GM08714 (cell line): ENCODE measurements around the gene ZFHX3.
"Not testable (repeated sequence)": the region's sequence is repeated elsewhere in the genome, so short reads cannot be mapped to it uniquely, and the experiment has no call there.

Experiments
- H3K4me3 ChIP-seq: fragments of 200-500 bp; sonication (Bioruptor generic); 2 replicates; pipeline ENCODE4 v1.5.1; 2014; ENCODE audit warnings: mild to moderate bottlenecking, low read length, inconsistent platforms
- ZNF274 ChIP-seq: IDR thresholded peaks from 2 replicates; pipeline ENCODE4 v1.6.1; 2012; ENCODE audit warnings: mild to moderate bottlenecking, low read depth, low read length

ZFHX3 gene

DNA sequence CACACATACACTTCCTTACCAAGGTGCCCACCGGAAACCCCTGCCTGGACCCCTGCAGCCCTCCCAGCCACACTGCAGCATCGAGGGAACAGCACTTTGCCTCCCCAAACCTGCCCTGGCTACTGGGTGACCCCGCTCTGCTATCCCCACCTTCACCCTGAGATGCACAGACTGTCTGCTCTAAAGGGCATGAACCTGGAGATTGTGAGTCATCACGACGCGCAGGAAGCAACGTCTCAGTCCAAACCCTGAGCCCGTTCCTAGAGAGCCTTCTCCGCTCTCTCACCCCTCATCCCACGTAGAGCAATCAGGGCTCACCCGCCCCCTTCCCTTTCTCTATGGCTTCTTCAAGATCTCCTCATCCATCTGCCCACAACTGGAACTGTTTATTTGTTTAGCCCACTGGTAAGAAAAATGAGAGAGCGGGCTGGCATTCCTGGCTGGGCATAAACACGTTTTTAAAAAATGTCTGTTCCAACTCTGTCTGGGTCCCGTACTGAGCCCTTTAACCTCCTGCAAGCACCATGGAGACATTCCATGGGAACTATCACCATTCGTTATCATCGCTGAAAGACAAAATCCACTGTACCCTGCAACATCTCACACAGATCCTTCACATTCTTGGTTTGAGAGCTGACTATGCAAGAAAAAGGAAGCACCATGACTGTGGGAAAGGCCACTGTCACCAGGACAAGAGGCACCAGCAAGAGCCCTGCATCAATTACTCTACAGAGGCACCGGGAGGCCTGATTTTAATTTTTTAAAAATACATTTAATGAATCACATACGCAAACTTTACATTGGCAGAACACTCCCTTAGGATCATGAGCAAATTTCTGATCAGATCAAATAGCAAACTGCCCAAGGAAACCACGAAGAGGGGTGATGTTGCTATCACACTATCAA lies 28.2 kb downstream of the ZFHX3 start:
- no peak overlapping the region for H3K4me3 ChIP-seq
- TF ChIP-seq ZNF274 = no peak

GRCh38 chr16:73018821-73019456 lies 29.0 kb downstream of the ZFHX3 start:
- no peak overlapping the region for H3K4me3 ChIP-seq
- TF ChIP-seq ZNF274 = no peak

DNA sequence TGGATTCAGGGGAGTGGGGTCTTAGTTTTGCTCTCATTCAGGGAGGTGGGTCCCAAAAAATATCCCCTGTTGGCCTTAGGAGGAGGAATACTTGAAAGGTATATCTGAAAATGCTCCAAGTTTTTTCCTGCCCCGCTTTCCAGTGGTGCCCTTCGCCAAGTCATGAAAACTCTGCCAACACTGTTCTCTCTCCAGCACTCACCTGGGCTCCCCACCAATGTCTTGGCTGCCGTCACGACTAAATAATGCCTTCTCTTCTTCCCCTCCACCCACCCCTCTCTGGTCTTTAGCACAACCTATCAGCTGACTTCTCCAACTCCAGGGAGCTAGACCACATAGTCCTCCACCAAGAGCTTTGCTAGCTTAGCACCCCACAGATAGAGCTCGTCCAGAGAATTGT lies 30.6 kb downstream of the ZFHX3 start:
- no peak for TF ChIP-seq ZNF274
- peak overlapping the region; percentile 43; the same call in 1 of the 2 replicates for H3K4me3 ChIP-seq

DNA sequence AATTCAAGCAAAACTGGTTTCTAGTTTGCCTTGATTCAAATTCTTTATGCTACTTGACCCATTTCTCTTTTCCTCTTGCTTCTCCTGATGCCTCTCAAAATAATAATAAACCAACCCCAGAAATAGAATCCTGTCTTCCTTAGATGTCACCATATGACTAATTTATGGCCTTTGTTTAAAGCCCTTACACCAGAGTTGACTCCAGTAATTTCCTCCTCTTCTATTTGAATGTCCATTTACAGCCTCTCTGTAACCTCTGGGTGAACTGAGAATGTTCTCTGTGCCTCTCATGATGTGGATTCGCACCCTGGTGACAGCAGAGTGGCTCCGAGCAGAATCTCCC lies 31.5 kb downstream of the ZFHX3 start:
- TF ChIP-seq ZNF274 = no peak

DNA sequence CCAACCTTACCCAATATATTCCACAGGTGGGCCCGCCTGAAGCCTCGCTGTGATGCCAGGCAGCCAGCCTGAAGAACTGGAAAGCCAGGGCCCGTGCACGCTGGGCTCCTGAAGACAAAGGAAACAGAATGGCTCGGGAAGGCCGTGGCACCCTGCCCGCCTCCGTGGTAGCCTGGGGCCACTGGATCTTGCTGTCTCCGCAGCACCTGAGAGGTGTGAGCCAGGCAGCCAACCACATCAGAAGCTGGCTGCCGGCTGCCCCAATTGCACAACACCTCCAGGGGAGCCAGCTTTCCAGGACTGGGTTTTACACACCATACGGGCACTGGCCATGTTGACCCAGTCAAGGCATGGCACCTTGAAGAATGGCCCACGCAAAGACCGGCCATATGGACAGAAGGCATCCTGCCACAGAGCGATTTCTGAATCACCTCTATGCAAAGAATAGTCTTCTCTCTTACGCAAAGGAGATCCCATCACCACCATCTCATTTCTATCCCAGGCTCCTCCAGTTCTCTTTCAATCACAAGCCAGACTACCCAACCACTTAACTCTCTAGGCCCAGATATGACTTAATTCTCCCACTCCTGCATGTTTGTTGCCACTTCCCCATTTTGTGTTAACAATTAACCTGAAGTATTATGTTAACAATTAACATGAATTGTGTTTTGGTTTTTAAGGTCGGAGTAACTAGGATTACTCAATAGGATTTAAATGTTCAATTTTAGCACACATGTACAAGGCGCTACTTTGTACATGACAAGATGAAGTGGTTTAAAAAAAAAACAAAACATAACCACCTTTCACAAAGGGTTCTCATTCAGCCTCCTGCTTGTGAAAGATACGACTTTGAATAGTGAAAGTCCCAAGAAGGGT lies 32.1 kb downstream of the ZFHX3 start:
- no peak overlapping the region; the same call in 1 of the 2 replicates for H3K4me3 ChIP-seq
- no peak for TF ChIP-seq ZNF274

More for the DNA sequence above, 31.5 kb downstream of the ZFHX3 start:
- H3K4me3 ChIP-seq = peak overlapping the region; percentile 43; the same call in 1 of the 2 replicates

DNA sequence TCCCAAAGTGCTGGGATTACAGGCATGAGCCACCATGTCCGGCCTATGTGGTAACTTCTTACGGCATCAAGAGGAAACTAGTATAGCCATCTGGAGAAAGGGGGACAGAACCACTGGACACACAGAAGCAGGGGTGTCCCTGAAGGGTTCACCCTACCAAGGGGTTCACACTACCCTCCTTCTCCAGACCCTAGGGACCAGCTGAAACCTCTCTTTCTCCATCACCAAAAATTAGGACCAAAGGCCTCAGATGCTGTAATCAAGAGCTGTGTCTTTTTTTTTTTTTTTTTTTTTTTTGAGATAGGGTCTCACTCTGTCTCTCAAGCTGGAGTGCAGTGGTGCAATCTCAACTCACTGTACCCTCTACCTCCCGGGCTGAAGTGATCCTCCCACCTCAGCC lies 33.2 kb downstream of the ZFHX3 start:
- no peak for TF ChIP-seq ZNF274

GRCh38 chr16:73013974-73014373 lies 34.0 kb downstream of the ZFHX3 start:
- no peak overlapping the region for H3K4me3 ChIP-seq
- no peak for TF ChIP-seq ZNF274

More for the DNA sequence above, 33.2 kb downstream of the ZFHX3 start:
- H3K4me3 ChIP-seq = no peak overlapping the region

- H3K4me3 ChIP-seq = no peak overlapping the region
- TF ChIP-seq ZNF274 = no peak
These were observed 35.6 kb downstream of the ZFHX3 start for GRCh38 chr16:73012341-73012740.

DNA sequence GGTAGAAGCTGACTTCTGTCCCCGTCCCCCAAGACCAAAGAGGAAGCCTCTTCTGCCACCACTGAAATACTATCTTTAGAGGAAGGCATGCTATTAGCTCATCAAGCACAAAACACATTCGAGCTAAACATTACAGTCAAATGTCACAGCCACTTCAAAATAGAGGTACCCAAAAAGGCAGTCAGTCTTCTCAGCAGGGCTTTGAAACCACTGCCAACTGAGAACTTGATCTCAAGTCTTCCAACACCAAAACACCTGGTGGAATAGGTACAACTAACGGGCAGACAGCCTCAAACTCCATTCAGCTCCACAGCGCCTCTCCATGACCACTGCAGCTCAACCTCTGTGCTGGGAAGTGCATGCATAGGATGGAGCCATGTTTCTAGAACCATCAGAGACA lies 36.0 kb downstream of the ZFHX3 start:
- no peak for TF ChIP-seq ZNF274

DNA sequence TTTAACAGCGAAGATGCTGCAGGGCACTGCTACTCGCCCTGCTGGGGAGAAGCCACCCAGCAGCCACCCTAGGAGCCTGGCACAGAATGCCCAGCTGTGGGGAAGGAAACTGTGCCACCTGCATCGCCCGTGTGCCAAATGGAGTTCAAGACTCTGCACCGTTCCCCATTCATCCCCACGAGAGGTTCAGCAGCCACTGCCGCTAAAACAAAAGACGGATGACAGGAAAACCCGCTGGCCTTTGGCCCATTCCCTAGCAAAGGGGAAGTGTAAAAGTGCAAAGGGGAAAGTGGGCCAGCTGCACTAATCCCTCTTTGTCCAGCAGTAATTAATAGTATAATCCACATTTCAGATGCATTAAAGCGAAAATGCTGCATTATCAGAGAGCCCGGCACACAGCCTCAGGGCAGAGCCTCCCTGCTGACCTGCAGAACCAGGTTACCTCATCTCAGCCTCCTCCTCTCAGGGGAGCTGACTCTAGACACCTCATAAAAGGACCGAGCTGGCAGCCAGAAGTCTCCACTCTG lies 37.7 kb downstream of the ZFHX3 start:
- H3K4me3 ChIP-seq = no peak overlapping the region
- no peak for TF ChIP-seq ZNF274

More for the DNA sequence above, 36.0 kb downstream of the ZFHX3 start:
- H3K4me3 ChIP-seq = no peak overlapping the region

DNA sequence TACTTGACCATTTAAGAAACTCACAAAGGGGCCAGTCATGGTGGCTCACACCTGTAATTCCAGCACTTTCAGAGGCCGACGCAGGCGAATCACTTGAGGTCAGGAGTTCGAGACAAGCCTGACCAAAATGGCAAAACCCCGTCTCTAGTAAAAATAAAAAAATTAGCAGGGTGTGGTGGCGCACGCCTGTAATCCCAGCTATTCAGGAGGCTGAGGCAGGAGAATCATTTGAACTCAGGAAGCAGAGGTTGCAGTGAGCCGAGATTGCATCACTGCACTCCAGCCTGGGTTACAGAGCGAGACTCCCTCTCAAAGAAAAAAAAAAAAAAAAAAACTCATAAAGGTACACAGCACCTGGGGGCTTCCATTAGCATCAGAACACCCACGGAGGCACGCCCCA lies 38.2 kb downstream of the ZFHX3 start:
- H3K4me3 ChIP-seq = not testable (repeated sequence)

DNA sequence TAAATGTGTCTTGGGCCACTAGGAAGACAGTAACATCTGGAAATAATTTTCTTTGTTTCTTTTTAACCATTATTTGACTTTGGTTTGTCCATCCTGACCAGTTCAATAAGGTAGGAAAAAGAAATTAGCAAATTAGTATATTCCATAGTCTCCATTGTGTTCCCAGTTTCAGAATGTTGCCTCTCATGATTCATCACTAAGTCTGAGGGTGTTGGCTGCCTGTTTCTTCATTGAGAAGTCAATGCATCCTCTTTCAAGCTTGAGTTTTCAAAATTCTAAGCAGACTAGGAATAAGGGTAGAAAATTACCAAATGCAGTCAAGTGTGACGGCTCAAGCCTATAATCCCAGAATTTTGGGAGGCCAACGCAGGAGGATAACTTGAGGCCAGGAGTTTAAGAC lies 41.9 kb downstream of the ZFHX3 start:
- TF ChIP-seq ZNF274 = no peak
- H3K4me3 ChIP-seq = no peak overlapping the region

GRCh38 chr16:73002866-73003265 lies 45.1 kb downstream of the ZFHX3 start:
- no peak overlapping the region for H3K4me3 ChIP-seq
- no peak for TF ChIP-seq ZNF274

GRCh38 chr16:73000907-73001521 lies 46.9 kb downstream of the ZFHX3 start:
- TF ChIP-seq ZNF274 = no peak
- H3K4me3 ChIP-seq = no peak overlapping the region
